KOPT-K1 (cell line): Measurements from ENCODE around the gene CHRNA4.

Experiments used
- H3K27ac ChIP-seq: fragments of 200-600 bp; sonication (generic); 2 replicates; pipeline ENCODE4 v1.5.1; 2016; ENCODE audit warnings: antibody characterized with exemption, mild to moderate bottlenecking, low read depth, low read length; ENCODE audit not compliant: poor library complexity, severe bottlenecking
- H3K36me3 ChIP-seq: fragments of 200-600 bp; sonication (generic); 2 replicates; pipeline ENCODE4 v1.5.1; 2017; ENCODE audit warnings: antibody characterized with exemption, mild to moderate bottlenecking, low read length, moderate library complexity; ENCODE audit not compliant: insufficient read depth
- H3K9me3 ChIP-seq: fragments of 200-600 bp; sonication (generic); 2 replicates; pipeline ENCODE4 v1.5.1; 2017; ENCODE audit warnings: antibody characterized with exemption, low read length, mild to moderate bottlenecking; ENCODE audit not compliant: insufficient read depth, poor library complexity, severe bottlenecking

Gene CHRNA4

GRCh38 chr20:63303095-63303666 is 58.0 kb downstream of the CHRNA4 start:
- no peaks in the 10 kb centered on the region for H3K36me3 ChIP-seq
- H3K27ac ChIP-seq: no peak overlapping the region
- peaks cover 7% of the 10 kb centered on the region for H3K9me3 ChIP-seq

- no peaks in the 10 kb centered on the region for H3K36me3 ChIP-seq
- H3K27ac ChIP-seq: no peak overlapping the region
- H3K9me3 ChIP-seq: peaks cover 7% of the 10 kb centered on the region
Observed at GRCh38 chr20:63301671-63302070, 59.5 kb downstream of the CHRNA4 start.

GRCh38 chr20:63298731-63299312 is 62.3 kb downstream of the CHRNA4 start:
- Histone ChIP-seq H3K9me3 (peaks cover 7% of the 10 kb centered on the region), H3K27ac (no peak overlapping the region), H3K36me3 (no peaks in the 10 kb centered on the region)

GRCh38 chr20:63297796-63298572 is 63.2 kb downstream of the CHRNA4 start:
- H3K27ac ChIP-seq: no peak overlapping the region
- H3K9me3 ChIP-seq: peaks cover 7% of the 10 kb centered on the region
- H3K36me3 ChIP-seq: no peaks in the 10 kb centered on the region

- H3K36me3 ChIP-seq: no peaks in the 10 kb centered on the region
- peaks cover 7% of the 10 kb centered on the region for H3K9me3 ChIP-seq
- H3K27ac ChIP-seq: no peak overlapping the region
Observed at GRCh38 chr20:63297371-63297781, 63.8 kb downstream of the CHRNA4 start.

GRCh38 chr20:63296531-63297299 is 64.4 kb downstream of the CHRNA4 start:
- no peaks in the 10 kb centered on the region for H3K36me3 ChIP-seq
- H3K27ac ChIP-seq: no peak overlapping the region
- H3K9me3 ChIP-seq: peaks cover 4% of the 10 kb centered on the region

GRCh38 chr20:63295846-63296245 is 65.3 kb downstream of the CHRNA4 start:
- no peak overlapping the region for H3K27ac ChIP-seq
- no peaks in the 10 kb centered on the region for H3K36me3 ChIP-seq
- no peaks in the 10 kb centered on the region for H3K9me3 ChIP-seq

GRCh38 chr20:63295422-63295821 is 65.7 kb downstream of the CHRNA4 start:
- Histone ChIP-seq H3K9me3 (no peaks in the 10 kb centered on the region), H3K36me3 (peaks cover 3% of the 10 kb centered on the region; the same call in 1 of the 2 replicates), H3K27ac (no peak overlapping the region)

GRCh38 chr20:63295018-63295417 is 66.1 kb downstream of the CHRNA4 start:
- H3K27ac ChIP-seq: no peak overlapping the region

GRCh38 chr20:63294536-63294900 is 66.6 kb downstream of the CHRNA4 start:
- no peak overlapping the region for H3K27ac ChIP-seq
- no peaks in the 10 kb centered on the region for H3K9me3 ChIP-seq
- peaks cover 11% of the 10 kb centered on the region; the same call in 1 of the 2 replicates for H3K36me3 ChIP-seq

More at GRCh38 chr20:63295018-63295417, 66.1 kb downstream of the CHRNA4 start:
- Histone ChIP-seq H3K36me3 (peaks cover 6% of the 10 kb centered on the region; the same call in 1 of the 2 replicates), H3K9me3 (no peaks in the 10 kb centered on the region)

- no peak overlapping the region for H3K27ac ChIP-seq
- peaks cover 16% of the 10 kb centered on the region for H3K36me3 ChIP-seq
- no peaks in the 10 kb centered on the region for H3K9me3 ChIP-seq
Observed at GRCh38 chr20:63293871-63294535, 67.1 kb downstream of the CHRNA4 start.

- H3K27ac ChIP-seq: no peak overlapping the region
- peaks cover 22% of the 10 kb centered on the region for H3K36me3 ChIP-seq
- no peaks in the 10 kb centered on the region for H3K9me3 ChIP-seq
Observed at GRCh38 chr20:63293456-63293855, 67.7 kb downstream of the CHRNA4 start.
